SK-N-SH (cell line): Measurements from ENCODE around the gene DDA1. TPM values are rescaled to one million over a fixed set of nuclear protein-coding genes. Genes with fewer than 3 reads are reported as not detected.
A peak's percentile ranks its signal among the peaks of the same experiment; 100 is the strongest.

Source experiments
- CTCF ChIA-PET: fragments of 300-600, 350-600 bp; formaldehyde crosslinking; extraction: SDS; loops from one replicate; lab custom pipeline; 2021; lab: Yijun Ruan, JAX
- POLR2A ChIA-PET: fragments of 350-600 bp; sonication (Branson Sonifier 250); formaldehyde crosslinking; extraction: SDS; loops from one replicate; lab custom pipeline; 2020; ENCODE audit warnings: antibody characterized with exemption, inconsistent platforms; lab: Yijun Ruan, JAX
- DNase-seq: peaks from one replicate; pipeline ENCODE4 v3.0.0; 2012
- H2AFZ ChIP-seq: fragments of 200-600 bp; sonication (generic); 2 replicates; pipeline ENCODE4 v1.8.1; 2016; ENCODE audit warnings: antibody characterized with exemption, mild to moderate bottlenecking, low read depth
- H3F3A ChIP-seq: fragments of 200-600 bp; sonication (generic); replicated peaks from 2 replicates; pipeline ENCODE3; 2016; ENCODE audit warnings: antibody characterized with exemption, mild to moderate bottlenecking; ENCODE audit not compliant: insufficient read depth
- H3K27ac ChIP-seq, 2 experiments: fragments of 200-500 bp in 1 of 2; fragments of 200-600 bp in 1 of 2; sonication (Bioruptor generic) in 1 of 2; sonication (generic), shearing (Covaris generic) in 1 of 2; 2 replicates each; pipeline versions ENCODE4 v1.5.1 to v1.6.1; 2014 to 2016; ENCODE audit warnings: low read depth in 2 of 2, inconsistent platforms in 1 of 2, low read length in 1 of 2, mild to moderate bottlenecking in 1 of 2, mixed read lengths in 1 of 2
- H3K27me3 ChIP-seq: fragments of 200-600 bp; sonication (generic), shearing (Covaris generic); 2 replicates; pipeline ENCODE4 v1.6.1; 2016; ENCODE audit warnings: mixed run types; ENCODE audit not compliant: insufficient read depth
- H3K36me3 ChIP-seq, 2 experiments: fragments of 200-500 bp in 1 of 2; fragments of 200-600 bp in 1 of 2; sonication (Bioruptor generic) in 1 of 2; sonication (generic) in 1 of 2; replicated peaks in 1 of 2; 2 replicates each; pipeline versions ENCODE3 to v1.5.1; 2014 to 2016; ENCODE audit warnings: low read length in 1 of 2, mild to moderate bottlenecking in 1 of 2; ENCODE audit not compliant: insufficient read depth in 2 of 2, control insufficient read depth in 1 of 2
- H3K4me1 ChIP-seq, 2 experiments: fragments of 200-500 bp in 1 of 2; fragments of 200-600 bp in 1 of 2; sonication (Bioruptor generic) in 1 of 2; sonication (generic), shearing (Covaris generic) in 1 of 2; 2 replicates each; pipeline versions ENCODE4 v1.5.1 to v1.6.1; 2014 to 2016; ENCODE audit warnings: low read depth in 1 of 2, low read length in 1 of 2, mixed run types in 1 of 2; ENCODE audit not compliant: insufficient read depth in 2 of 2, control insufficient read depth in 1 of 2
- H3K4me2 ChIP-seq: fragments of 200-600 bp; sonication (generic), shearing (Covaris generic); 2 replicates; pipeline ENCODE4 v1.6.1; 2017; ENCODE audit warnings: mixed run types
- H3K4me3 ChIP-seq, 2 experiments: fragments of 200-500 bp in 1 of 2; fragments of 200-600 bp in 1 of 2; sonication (Bioruptor generic) in 1 of 2; sonication (generic), shearing (Covaris generic) in 1 of 2; 2 replicates each; pipeline versions ENCODE4 v1.5.1 to v1.8.1; 2014 to 2016; ENCODE audit warnings: low read depth in 2 of 2, inconsistent platforms in 1 of 2, low read length in 1 of 2, mild to moderate bottlenecking in 1 of 2, mixed read lengths in 1 of 2, moderate library complexity in 1 of 2
- H3K79me2 ChIP-seq: fragments of 200-600 bp; sonication (generic); 2 replicates; pipeline ENCODE4 v1.8.1; 2017; ENCODE audit warnings: mild to moderate bottlenecking; ENCODE audit not compliant: insufficient read depth
- H3K9ac ChIP-seq: fragments of 200-600 bp; sonication (generic); 2 replicates; pipeline ENCODE4 v1.6.1; 2017; ENCODE audit warnings: mixed run types
- H3K9me2 ChIP-seq: fragments of 200-600 bp; sonication (generic); 2 replicates; pipeline ENCODE4 v1.6.1; 2017; ENCODE audit warnings: mixed run types
- H3K9me3 ChIP-seq: fragments of 200-600 bp; sonication (generic); 2 replicates; pipeline ENCODE4 v1.6.1; 2017; ENCODE audit warnings: mixed run types, mild to moderate bottlenecking, moderate library complexity
- H4K20me1 ChIP-seq: fragments of 200-600 bp; sonication (generic); 2 replicates; pipeline ENCODE4 v1.6.1; 2017; ENCODE audit warnings: mild to moderate bottlenecking, mixed run types; ENCODE audit not compliant: insufficient read depth
- CHD2 ChIP-seq: fragments of 150-350 bp; IDR thresholded peaks from 2 replicates; pipeline ENCODE4 v1.6.1; 2018; ENCODE audit warnings: low read length; ENCODE audit not compliant: partially characterized antibody
- ELF1 ChIP-seq: IDR thresholded peaks from 2 replicates; pipeline ENCODE4 v1.4.0; 2012
- JUND ChIP-seq: IDR thresholded peaks from 2 replicates; pipeline ENCODE4 v1.4.0; 2012
- MEF2A ChIP-seq: IDR thresholded peaks from 2 replicates; pipeline ENCODE4 v1.4.0; 2012; ENCODE audit warnings: low read depth, borderline replicate concordance
- NRF1 ChIP-seq: IDR thresholded peaks from 2 replicates; pipeline ENCODE4 v1.6.1; 2012; ENCODE audit warnings: low read depth, mild to moderate bottlenecking, low read length
- POLR2AphosphoS5 ChIP-seq: IDR thresholded peaks from 2 replicates; pipeline ENCODE4 v1.6.1; 2012; ENCODE audit warnings: low read depth, low read length
- RCOR1 ChIP-seq: fragments of 150-350 bp; IDR thresholded peaks from 2 replicates; pipeline ENCODE4 v1.6.1; 2017; ENCODE audit warnings: antibody characterized with exemption, low read length
- REST ChIP-seq: IDR thresholded peaks from 2 replicates; pipeline ENCODE4 v1.6.1; 2012; ENCODE audit warnings: mild to moderate bottlenecking, low read depth, low read length, moderate library complexity
- SIN3A ChIP-seq: IDR thresholded peaks from 2 replicates; pipeline ENCODE4 v1.6.1; 2012; ENCODE audit warnings: low read depth, mild to moderate bottlenecking, low read length, moderate library complexity, borderline replicate concordance
- SMC3 ChIP-seq: IDR thresholded peaks from 2 replicates; pipeline ENCODE4 v1.6.1; 2012; ENCODE audit warnings: low read depth, low read length, improper control_type of control experiment
- TAF1 ChIP-seq: IDR thresholded peaks from 2 replicates; pipeline ENCODE4 v1.6.1; 2012; ENCODE audit warnings: low read depth, mild to moderate bottlenecking, low read length, moderate library complexity, borderline replicate concordance
- TEAD4 ChIP-seq: IDR thresholded peaks from 2 replicates; pipeline ENCODE4 v1.4.0; 2012; ENCODE audit warnings: mild to moderate bottlenecking, borderline replicate concordance; ENCODE audit not compliant: insufficient read depth
- WGBS: methylation state at CpG from one replicate; pipeline ENCODE4 v1.1.6; 2017; ENCODE audit warnings: low lambda C conversion rate; 5-methylcytosine and 5-hydroxymethylcytosine counted together
- polyA plus RNA-seq, 3 experiments: library from polyadenylated mRNA; depleted of rRNA; stranded (reverse); fragments of >200 nt; gene quantifications; 2 replicates each; pipeline ENCODE4 v1.2.3, GENCODE V29; 2012
- TF ChIP-seq, protein P1 (sequence below): IDR thresholded peaks from 2 replicates; pipeline ENCODE4 v1.4.0; 2012; ENCODE audit warnings: low read depth
- TF ChIP-seq, protein P2 (sequence below): fragments of 150-350 bp; IDR thresholded peaks from 2 replicates; pipeline ENCODE4 v1.6.1; 2017; ENCODE audit warnings: antibody characterized with exemption, low read length, low read depth, borderline replicate concordance
- TF ChIP-seq, protein P3 (sequence below): IDR thresholded peaks from 2 replicates; pipeline ENCODE4 v1.4.0; 2012; ENCODE audit warnings: low read depth, borderline replicate concordance

Gene DDA1
- polyA plus RNA-seq, 1 of the 3 experiments (the other 2 are of a cell fraction): 135 TPM

DNA sequence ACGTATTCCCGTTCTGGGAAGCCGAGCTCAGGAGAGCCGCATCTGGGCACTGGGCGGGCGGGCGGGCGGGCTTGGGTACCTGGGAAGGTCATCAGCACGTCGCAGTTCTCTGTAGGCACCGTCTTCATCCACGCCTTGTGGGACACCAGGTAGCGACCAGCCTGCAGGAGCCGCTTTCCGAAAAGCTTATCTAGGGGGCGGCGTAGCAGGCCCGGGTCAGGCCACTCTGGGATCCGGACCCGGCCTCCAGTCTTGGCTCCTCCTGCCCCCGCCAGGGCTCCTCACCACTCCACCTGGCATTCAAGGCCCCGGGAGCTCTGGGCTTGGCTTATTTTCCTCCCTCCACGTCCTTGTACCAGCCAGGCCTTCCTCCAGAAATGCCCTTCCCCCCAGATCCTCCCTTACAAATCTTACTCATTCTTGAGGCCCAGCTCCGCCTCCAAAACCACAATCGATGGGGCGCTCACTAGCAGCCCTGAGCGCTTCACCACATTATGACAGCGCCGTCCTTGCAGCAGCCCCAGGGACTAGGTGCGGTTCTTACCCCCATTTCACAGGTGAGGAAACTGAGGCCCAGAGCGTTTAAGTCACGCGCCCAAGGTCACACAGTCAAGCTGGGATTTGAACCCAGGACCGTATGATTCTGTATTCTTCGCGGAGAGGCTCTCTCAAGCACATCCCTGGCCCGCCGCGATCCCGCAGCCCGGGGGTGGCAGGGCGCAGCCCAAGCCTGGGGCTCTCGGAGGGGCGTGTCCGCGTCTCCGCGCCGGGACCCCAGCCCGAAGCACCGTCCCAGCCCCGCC is 24.4 kb downstream of the DDA1 start:
- no peaks in the 10 kb centered on the region for H4K20me1 ChIP-seq
- peaks cover 8% of the 10 kb centered on the region for H3F3A ChIP-seq
- CTCF ChIA-PET: interaction anchor here (0.8 to 1.9 kb wide), 5 partner anchors 9 to 57 kb away, joined by 3 to 8 read pairs (median 6); partner anchors contain the start of gene DDA1
- H3K27ac ChIP-seq: peak overlapping the region; percentile 48 to 87; a peak in 2 of 4 replicates
- H3K9me3 ChIP-seq: no peaks in the 10 kb centered on the region
- peak overlapping the region; percentile 73; the same call in 1 of the 2 replicates for H2AFZ ChIP-seq
- H3K4me1 ChIP-seq: peaks cover 0 to 24% of the 10 kb centered on the region in 2 experiments; a peak in 1 of 4 replicates
- no peak for DNase-seq
- no peaks in the 10 kb centered on the region for H3K9me2 ChIP-seq
- H3K36me3 ChIP-seq: peaks cover 0 to 4% of the 10 kb centered on the region in 2 experiments
- TF ChIP-seq, protein P1, sequence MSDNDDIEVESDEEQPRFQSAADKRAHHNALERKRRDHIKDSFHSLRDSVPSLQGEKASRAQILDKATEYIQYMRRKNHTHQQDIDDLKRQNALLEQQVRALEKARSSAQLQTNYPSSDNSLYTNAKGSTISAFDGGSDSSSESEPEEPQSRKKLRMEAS: no peak
- TF ChIP-seq SIN3A: 0 out of 2 replicates have a peak, but pooled peaks have one; percentile 26
- TF ChIP-seq, all 33 proteins: peak for 1
- no peaks in the 10 kb centered on the region for H3K27me3 ChIP-seq
- 27% methylated on average over 14 of the region's 52 CpGs for WGBS
- H3K4me2 ChIP-seq: peak overlapping the region; percentile 96
- H3K4me3 ChIP-seq: peak overlapping the region; percentile 83 to 92
- H3K9ac ChIP-seq: peak overlapping the region; percentile 71
- POLR2A ChIA-PET: interaction anchor here (0.5 to 1.6 kb wide), 2 partner anchors 13 to 31 kb away, joined by 3 to 4 read pairs; partner anchors contain the start of gene ABHD8
- H3K79me2 ChIP-seq: peaks cover 8% of the 10 kb centered on the region; the same call in 1 of the 2 replicates

DNA sequence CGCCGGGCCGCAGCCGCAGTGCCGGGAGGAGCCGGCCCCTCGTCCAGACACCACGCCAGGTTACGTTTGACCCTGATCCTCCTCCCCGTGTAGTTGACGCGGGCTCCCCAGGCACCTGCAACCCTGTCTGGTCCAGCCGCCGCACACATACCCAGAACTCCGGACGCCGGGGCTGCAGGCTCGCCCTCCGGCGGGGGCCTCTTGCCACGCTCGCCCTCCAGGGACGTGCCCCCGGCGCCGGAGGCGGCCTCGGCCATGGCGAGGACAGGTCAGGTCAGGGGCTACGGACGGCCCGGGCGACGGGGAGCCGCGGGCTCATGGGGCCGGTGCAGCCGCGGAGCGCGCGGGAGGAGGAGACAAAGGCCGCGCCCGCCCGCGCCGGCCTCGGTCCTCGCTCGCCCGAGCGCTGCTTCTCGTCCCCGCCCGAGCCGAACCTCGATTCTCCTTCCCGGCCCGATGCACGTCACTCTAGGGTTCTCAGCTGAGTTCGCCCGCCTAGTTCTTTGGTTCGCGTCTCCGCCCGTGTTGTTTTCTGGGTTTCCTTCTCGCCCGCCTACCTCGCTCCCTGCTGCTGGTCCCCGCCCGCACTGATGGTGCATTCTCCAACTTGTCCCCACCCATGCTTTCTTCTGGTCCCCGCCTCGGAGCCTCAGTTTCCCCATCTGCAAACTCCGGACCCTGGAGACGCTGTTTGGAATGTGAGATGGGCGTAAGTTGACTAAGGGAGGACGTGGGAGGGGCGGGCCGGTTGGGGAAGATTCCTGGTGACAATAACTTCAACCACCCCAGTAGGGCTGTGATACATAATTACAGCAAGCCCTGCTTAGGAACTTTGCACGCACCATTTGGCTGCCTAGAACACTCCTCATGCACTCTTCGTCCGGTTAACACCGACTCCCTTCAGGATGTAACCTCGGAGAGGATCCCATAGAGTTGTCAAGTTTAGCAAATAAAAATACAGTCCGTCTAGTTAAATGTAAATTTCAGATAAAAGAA is 25.3 kb downstream of the DDA1 start, which contains the start of gene ANO8:
TSS of gene ANO8 (minus strand) at position 442 of the 996 bp plus-strand sequence. CDS start at position 257, 185 bp downstream.
- no peaks in the 10 kb centered on the region for H4K20me1 ChIP-seq
- H3K27ac ChIP-seq: peak within 1 kb of the TSS; percentile 48 to 87
- ChIA-PET CTCF (interaction anchor here (1.3 to 1.9 kb wide), 2 partner anchors 10 to 52 kb away, joined by 3 to 8 read pairs; no protein-coding TSS in a partner anchor), POLR2A (no interaction called here)
- H3K9ac ChIP-seq: peak within 1 kb of the TSS; percentile 71
- peaks cover 0 to 24% of the 10 kb centered on the region in 2 experiments; a peak in 1 of 4 replicates for H3K4me1 ChIP-seq
- DNase-seq: peak; percentile 94
- peaks cover 0 to 2% of the 10 kb centered on the region in 2 experiments for H3K36me3 ChIP-seq
- H3K9me3 ChIP-seq: no peaks in the 10 kb centered on the region
- WGBS: 3% methylated on average over 32 of the region's 86 CpGs
- H3K4me3 ChIP-seq: peak within 1 kb of the TSS; percentile 83 to 92
- H3K4me2 ChIP-seq: peak within 1 kb of the TSS; percentile 96
- no peaks in the 10 kb centered on the region for H3K9me2 ChIP-seq
- H3K27me3 ChIP-seq: no peaks in the 10 kb centered on the region
- H3F3A ChIP-seq: peaks cover 8% of the 10 kb centered on the region
- H3K79me2 ChIP-seq: peaks cover 8% of the 10 kb centered on the region; the same call in 1 of the 2 replicates
- H2AFZ ChIP-seq: peak within 1 kb of the TSS; percentile 95
- TF ChIP-seq RCOR1 (peak; percentile 51; the same call in 1 of the 2 replicates), REST (no peak), POLR2AphosphoS5 (no peak), SIN3A (peak; percentile 86; the same call in 1 of the 2 replicates), CHD2 (peak; percentile 41), SMC3 (no peak), JUND (no peak), NRF1 (no peak), TEAD4 (no peak), TAF1 (no peak), ELF1 (no peak), MEF2A (no peak)
- TF ChIP-seq, protein P2, sequence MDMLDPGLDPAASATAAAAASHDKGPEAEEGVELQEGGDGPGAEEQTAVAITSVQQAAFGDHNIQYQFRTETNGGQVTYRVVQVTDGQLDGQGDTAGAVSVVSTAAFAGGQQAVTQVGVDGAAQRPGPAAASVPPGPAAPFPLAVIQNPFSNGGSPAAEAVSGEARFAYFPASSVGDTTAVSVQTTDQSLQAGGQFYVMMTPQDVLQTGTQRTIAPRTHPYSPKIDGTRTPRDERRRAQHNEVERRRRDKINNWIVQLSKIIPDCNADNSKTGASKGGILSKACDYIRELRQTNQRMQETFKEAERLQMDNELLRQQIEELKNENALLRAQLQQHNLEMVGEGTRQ: no peak
- TF ChIP-seq, protein P3, sequence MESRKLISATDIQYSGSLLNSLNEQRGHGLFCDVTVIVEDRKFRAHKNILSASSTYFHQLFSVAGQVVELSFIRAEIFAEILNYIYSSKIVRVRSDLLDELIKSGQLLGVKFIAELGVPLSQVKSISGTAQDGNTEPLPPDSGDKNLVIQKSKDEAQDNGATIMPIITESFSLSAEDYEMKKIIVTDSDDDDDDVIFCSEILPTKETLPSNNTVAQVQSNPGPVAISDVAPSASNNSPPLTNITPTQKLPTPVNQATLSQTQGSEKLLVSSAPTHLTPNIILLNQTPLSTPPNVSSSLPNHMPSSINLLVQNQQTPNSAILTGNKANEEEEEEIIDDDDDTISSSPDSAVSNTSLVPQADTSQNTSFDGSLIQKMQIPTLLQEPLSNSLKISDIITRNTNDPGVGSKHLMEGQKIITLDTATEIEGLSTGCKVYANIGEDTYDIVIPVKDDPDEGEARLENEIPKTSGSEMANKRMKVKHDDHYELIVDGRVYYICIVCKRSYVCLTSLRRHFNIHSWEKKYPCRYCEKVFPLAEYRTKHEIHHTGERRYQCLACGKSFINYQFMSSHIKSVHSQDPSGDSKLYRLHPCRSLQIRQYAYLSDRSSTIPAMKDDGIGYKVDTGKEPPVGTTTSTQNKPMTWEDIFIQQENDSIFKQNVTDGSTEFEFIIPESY: no peak
